IMR-90 (cell line): ENCODE results near the gene KCTD20.

Source experiments
- CTCF ChIP-seq: conservative IDR thresholded peaks from 2 replicates; pipeline ENCODE4 v1.5.1; 2012; ENCODE audit warnings: mild to moderate bottlenecking, low read depth, low read length, improper control_type of control experiment
- MAFK ChIP-seq: IDR thresholded peaks from 2 replicates; pipeline ENCODE4 v1.6.1; 2012; ENCODE audit warnings: low read depth, low read length, improper control_type of control experiment
- MAZ ChIP-seq: IDR thresholded peaks from 2 replicates; pipeline ENCODE4 v1.6.1; 2012; ENCODE audit warnings: low read depth, mild to moderate bottlenecking, low read length, improper control_type of control experiment, moderate library complexity, borderline replicate concordance
- POLR2A ChIP-seq: IDR thresholded peaks from 2 replicates; pipeline ENCODE4 v1.6.1; 2012; ENCODE audit warnings: mild to moderate bottlenecking, low read depth, low read length

DNA sequence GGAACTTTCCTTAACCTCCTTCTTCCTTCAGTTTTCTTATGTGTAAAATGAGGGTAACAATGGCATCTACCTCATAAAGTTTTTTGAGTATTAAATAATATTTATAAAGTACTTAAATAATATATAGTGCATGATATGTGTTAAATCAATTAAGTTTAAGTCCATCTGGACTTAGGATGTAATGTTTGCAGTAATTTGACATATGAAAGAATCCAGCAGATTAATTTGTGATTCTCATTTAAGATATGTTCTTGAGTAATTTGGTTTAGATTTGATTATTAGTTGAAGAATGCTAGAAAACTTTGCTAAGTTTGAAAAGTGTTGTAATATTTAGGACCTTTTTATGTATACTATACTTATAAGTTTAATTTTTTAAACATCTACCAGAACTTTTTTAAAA lies 18.1 kb downstream of the KCTD20 start:
- no peak for TF ChIP-seq POLR2A
- no peak for TF ChIP-seq CTCF
- TF ChIP-seq MAFK, result no peak
- no peak for TF ChIP-seq MAZ
